Measurements from ENCODE around the gene RNF151. TPM values are rescaled to one million over a fixed set of nuclear protein-coding genes. Genes with fewer than 3 reads are reported as not detected.

Gene RNF151
- total and polyA plus RNA-seq, 10 of the 15 experiments (the other 5 are each of a cell fraction or from before 2014, with no cell fraction given): 0.17 to 0.56 TPM; not detected in 8

DNA sequence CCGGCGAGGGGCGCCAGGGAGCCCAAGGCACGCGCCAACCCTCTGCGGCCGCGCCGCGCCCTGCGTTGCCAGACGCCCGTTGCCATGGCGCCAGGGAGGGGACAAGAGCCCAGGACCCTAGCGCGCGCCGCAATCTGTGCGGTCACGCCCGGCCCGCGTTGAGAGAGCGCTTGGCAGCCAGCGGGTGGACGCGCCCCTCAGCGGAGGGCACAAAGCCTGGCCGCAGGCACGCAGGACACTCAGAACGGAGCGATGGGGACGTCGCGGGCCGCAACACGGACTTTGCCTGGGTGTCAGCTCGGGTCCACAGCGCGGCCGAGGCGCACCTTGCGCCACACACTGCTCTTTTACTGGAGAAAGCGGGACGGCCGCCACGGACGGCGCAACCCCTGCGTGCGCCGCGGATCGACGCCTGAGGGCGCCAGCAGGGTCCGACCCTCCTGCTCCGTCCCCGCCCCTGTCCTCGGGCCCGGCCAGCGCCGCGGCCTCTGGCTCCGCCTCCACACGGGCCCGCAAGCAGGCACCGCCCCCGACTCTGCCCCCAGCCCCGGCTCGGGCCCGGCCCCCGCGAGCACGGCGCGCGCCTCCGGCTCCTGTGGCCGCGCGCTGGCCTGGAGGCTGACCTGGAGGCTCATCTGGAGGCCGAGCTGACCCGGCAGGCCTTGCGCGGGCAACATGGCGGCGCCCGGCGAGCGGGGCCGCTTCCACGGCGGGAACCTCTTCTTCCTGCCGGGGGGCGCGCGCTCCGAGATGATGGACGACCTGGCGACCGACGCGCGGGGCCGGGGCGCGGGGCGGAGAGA lies 17.1 kb downstream of the RNF151 start, which contains the start of gene GFER (continued):
- TF ChIP-seq, protein P1, sequence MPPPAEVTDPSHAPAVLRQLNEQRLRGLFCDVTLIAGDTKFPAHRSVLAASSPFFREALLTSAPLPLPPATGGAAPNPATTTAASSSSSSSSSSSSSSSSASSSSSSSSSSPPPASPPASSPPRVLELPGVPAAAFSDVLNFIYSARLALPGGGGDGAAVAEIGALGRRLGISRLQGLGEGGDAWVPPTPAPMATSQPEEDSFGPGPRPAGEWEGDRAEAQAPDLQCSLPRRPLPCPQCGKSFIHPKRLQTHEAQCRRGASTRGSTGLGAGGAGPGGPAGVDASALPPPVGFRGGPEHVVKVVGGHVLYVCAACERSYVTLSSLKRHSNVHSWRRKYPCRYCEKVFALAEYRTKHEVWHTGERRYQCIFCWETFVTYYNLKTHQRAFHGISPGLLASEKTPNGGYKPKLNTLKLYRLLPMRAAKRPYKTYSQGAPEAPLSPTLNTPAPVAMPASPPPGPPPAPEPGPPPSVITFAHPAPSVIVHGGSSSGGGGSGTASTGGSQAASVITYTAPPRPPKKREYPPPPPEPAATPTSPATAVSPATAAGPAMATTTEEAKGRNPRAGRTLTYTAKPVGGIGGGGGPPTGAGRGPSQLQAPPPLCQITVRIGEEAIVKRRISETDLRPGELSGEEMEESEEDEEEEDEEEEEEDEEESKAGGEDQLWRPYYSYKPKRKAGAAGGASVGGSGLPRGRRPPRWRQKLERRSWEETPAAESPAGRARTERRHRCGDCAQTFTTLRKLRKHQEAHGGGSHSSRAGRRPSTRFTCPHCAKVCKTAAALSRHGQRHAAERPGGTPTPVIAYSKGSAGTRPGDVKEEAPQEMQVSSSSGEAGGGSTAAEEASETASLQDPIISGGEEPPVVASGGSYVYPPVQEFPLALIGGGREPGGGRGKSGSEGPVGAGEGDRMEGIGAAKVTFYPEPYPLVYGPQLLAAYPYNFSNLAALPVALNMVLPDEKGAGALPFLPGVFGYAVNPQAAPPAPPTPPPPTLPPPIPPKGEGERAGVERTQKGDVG (CRISPR knock-in tag; IDR thresholded peaks at IDR 0.05): no peak
- peak; percentile 68; the same call in 1 of the 2 replicates for TF ChIP-seq ESRRA (IDR thresholded peaks at IDR 0.05; ENCODE audit: low read length)
- TF ChIP-seq, protein P2, sequence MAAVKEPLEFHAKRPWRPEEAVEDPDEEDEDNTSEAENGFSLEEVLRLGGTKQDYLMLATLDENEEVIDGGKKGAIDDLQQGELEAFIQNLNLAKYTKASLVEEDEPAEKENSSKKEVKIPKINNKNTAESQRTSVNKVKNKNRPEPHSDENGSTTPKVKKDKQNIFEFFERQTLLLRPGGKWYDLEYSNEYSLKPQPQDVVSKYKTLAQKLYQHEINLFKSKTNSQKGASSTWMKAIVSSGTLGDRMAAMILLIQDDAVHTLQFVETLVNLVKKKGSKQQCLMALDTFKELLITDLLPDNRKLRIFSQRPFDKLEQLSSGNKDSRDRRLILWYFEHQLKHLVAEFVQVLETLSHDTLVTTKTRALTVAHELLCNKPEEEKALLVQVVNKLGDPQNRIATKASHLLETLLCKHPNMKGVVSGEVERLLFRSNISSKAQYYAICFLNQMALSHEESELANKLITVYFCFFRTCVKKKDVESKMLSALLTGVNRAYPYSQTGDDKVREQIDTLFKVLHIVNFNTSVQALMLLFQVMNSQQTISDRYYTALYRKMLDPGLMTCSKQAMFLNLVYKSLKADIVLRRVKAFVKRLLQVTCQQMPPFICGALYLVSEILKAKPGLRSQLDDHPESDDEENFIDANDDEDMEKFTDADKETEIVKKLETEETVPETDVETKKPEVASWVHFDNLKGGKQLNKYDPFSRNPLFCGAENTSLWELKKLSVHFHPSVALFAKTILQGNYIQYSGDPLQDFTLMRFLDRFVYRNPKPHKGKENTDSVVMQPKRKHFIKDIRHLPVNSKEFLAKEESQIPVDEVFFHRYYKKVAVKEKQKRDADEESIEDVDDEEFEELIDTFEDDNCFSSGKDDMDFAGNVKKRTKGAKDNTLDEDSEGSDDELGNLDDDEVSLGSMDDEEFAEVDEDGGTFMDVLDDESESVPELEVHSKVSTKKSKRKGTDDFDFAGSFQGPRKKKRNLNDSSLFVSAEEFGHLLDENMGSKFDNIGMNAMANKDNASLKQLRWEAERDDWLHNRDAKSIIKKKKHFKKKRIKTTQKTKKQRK (IDR thresholded peaks at IDR 0.05; ENCODE audit: low read depth, low read length): no peak
- TF ChIP-seq NFYB (IDR thresholded peaks at IDR 0.05; ENCODE audit: insufficient read depth, low read depth, low read length): no peak
- peak; percentile 88 for TF ChIP-seq LARP7 (IDR thresholded peaks at IDR 0.05)
- peak; percentile 92 for TF ChIP-seq NR2C1 (IDR thresholded peaks at IDR 0.05)
- no peak for TF ChIP-seq MXI1 (IDR thresholded peaks at IDR 0.05; ENCODE audit: low read depth, low read length)
- peak; percentile 35; the same call in 1 of the 2 replicates for TF ChIP-seq TBL1XR1 (IDR thresholded peaks at IDR 0.05; ENCODE audit: low read depth, low read length)
- peak; percentile 85 for TF ChIP-seq POU2F2 (IDR thresholded peaks at IDR 0.05; ENCODE audit: borderline replicate concordance, low read depth, low read length)
- peak; percentile 57; the same call in 1 of the 2 replicates for TF ChIP-seq BMI1 (IDR thresholded peaks at IDR 0.05; ENCODE audit: borderline replicate concordance)
- TF ChIP-seq IKZF1 (conservative IDR thresholded peaks at IDR 0.05): peak; percentile 77
- TF ChIP-seq POLR2AphosphoS5 (IDR thresholded peaks at IDR 0.05; ENCODE audit: low read length): no peak
- peak; percentile 50; the same call in 1 of the 2 replicates for TF ChIP-seq SIN3A (IDR thresholded peaks at IDR 0.05; ENCODE audit: low read depth, low read length)
- TF ChIP-seq IKZF2 (IDR thresholded peaks at IDR 0.05): no peak
- TF ChIP-seq USF2 (IDR thresholded peaks at IDR 0.05; ENCODE audit: borderline replicate concordance, low read depth, low read length): no peak
- peak in 1 of 2 experiments; percentile 37; a peak in 1 of 3 replicates for TF ChIP-seq EGR1 (IDR thresholded peaks at IDR 0.05; ENCODE audit: borderline replicate concordance in 1 of 2, low read depth in 2 of 2, low read length in 2 of 2)
- TF ChIP-seq EZH2 (IDR thresholded peaks at IDR 0.05; ENCODE audit: borderline replicate concordance, control insufficient read depth, low read depth, low read length): no peak
- no peak for TF ChIP-seq RFX5 (IDR thresholded peaks at IDR 0.05; ENCODE audit: low read depth, low read length)
- TF ChIP-seq ZNF24 (IDR thresholded peaks at IDR 0.05): peak; percentile 67
- no peak for TF ChIP-seq ZBED1 (IDR thresholded peaks at IDR 0.05; ENCODE audit: borderline replicate concordance)
- no peak for TF ChIP-seq NBN (IDR thresholded peaks at IDR 0.05)
- no peak for TF ChIP-seq ZSCAN29 (IDR thresholded peaks at IDR 0.05)

Data from GM12878 (cell line).